HG03571 (cell line): ENCODE results near the gene ARSD.
"Not testable (repeated sequence)": the region's sequence is repeated elsewhere in the genome, so short reads cannot be mapped to it uniquely, and the experiment has no call there.

ENCODE experiments used
- ATAC-seq: cut with Tn5 transposase; IDR thresholded peaks from one replicate; pipeline ENCODE4 v1.9.1; 2021; ENCODE audit not compliant: unreplicated experiment

The ARSD gene

GRCh38 chrX:2928583-2929434 lies at the start of gene ARSD:
Gene ARSD (minus strand): TSS chrX:2929339. CDS start chrX:2929275, 64 bp downstream.
- ATAC-seq: peak; percentile 92

GRCh38 chrX:2978639-2979038 lies 49.5 kb upstream of the ARSD start:
- ATAC-seq: not testable (repeated sequence)

- ATAC-seq: no peak
These were observed 45.8 kb upstream of the ARSD start for GRCh38 chrX:2974961-2975360.

- ATAC-seq: no peak
These were observed 43.3 kb upstream of the ARSD start for GRCh38 chrX:2972391-2972790.

GRCh38 chrX:2969021-2969420 lies 39.9 kb upstream of the ARSD start:
- no peak for ATAC-seq

GRCh38 chrX:2967998-2968909 lies 39.1 kb upstream of the ARSD start:
- no peak for ATAC-seq

GRCh38 chrX:2967584-2967983 lies 38.4 kb upstream of the ARSD start:
- no peak for ATAC-seq

- ATAC-seq: no peak
These were observed 37.9 kb upstream of the ARSD start for GRCh38 chrX:2967012-2967411.

- no peak for ATAC-seq
These were observed 36.8 kb upstream of the ARSD start for GRCh38 chrX:2965965-2966364.

- ATAC-seq: not testable (repeated sequence)
These were observed 35.1 kb upstream of the ARSD start for GRCh38 chrX:2963992-2964794.

- not testable (repeated sequence) for ATAC-seq
These were observed 34.3 kb upstream of the ARSD start for GRCh38 chrX:2963449-2963848.

- ATAC-seq: no peak
These were observed 33.2 kb upstream of the ARSD start for GRCh38 chrX:2962381-2962780.

GRCh38 chrX:2960861-2961515 lies 31.8 kb upstream of the ARSD start:
- ATAC-seq: no peak

- ATAC-seq: no peak
These were observed 29.1 kb upstream of the ARSD start for GRCh38 chrX:2958199-2958598.

GRCh38 chrX:2955838-2956237 lies 26.7 kb upstream of the ARSD start:
- ATAC-seq: no peak

GRCh38 chrX:2955281-2955680 lies 26.1 kb upstream of the ARSD start:
- ATAC-seq: no peak

- ATAC-seq: no peak
These were observed 25.4 kb upstream of the ARSD start for GRCh38 chrX:2954541-2954940.

- ATAC-seq: not testable (repeated sequence)
These were observed 8.8 kb upstream of the ARSD start for GRCh38 chrX:2937942-2938341.

- no peak for ATAC-seq
These were observed 5.9 kb upstream of the ARSD start for GRCh38 chrX:2934715-2935710.
